Measurements from ENCODE around the gene BCL2L1.

The BCL2L1 gene

GRCh38 chr20:31694842-31695593 is 27.6 kb downstream of the BCL2L1 start:
- Histone ChIP-seq H2AFZ (ENCODE audit: low read depth, low read length) (no peak overlapping the region), H4K20me1 (ENCODE audit: insufficient read depth, low read length) (peaks cover 44% of the 10 kb centered on the region), H3K9ac (ENCODE audit: low read length) (no peak overlapping the region), H3K9me3 (ENCODE audit: insufficient read depth, low read length) (no peaks in the 10 kb centered on the region), H3K36me3 (replicated peaks; ENCODE audit: low read depth, low read length) (peaks cover 16% of the 10 kb centered on the region), H3K79me2 (ENCODE audit: low read length) (peaks cover 57% of the 10 kb centered on the region), H3K27me3 (ENCODE audit: low read depth, low read length) (no peaks in the 10 kb centered on the region), H3K4me2 (ENCODE audit: low read length) (no peak overlapping the region), H3K4me1 (ENCODE audit: low read length) (peaks cover 41% of the 10 kb centered on the region), H3K27ac (ENCODE audit: low read length) (no peak overlapping the region), H3K4me3 (ENCODE audit: low read length) (no peak overlapping the region)
- TF ChIP-seq CTCF (IDR thresholded peaks at IDR 0.05; ENCODE audit: low read depth, low read length) = no peak
- no peak for TF ChIP-seq EZH2phosphoT487 (IDR thresholded peaks at IDR 0.05; ENCODE audit: low read depth)

- Histone ChIP-seq H3K4me1 (ENCODE audit: low read length) (peaks cover 32% of the 10 kb centered on the region), H3K4me3 (ENCODE audit: low read length) (no peak overlapping the region), H3K27ac (ENCODE audit: low read length) (no peak overlapping the region), H3K36me3 (replicated peaks; ENCODE audit: low read depth, low read length) (peaks cover 19% of the 10 kb centered on the region), H3K79me2 (ENCODE audit: low read length) (peaks cover 55% of the 10 kb centered on the region), H3K27me3 (ENCODE audit: low read depth, low read length) (no peaks in the 10 kb centered on the region), H4K20me1 (ENCODE audit: insufficient read depth, low read length) (peaks cover 36% of the 10 kb centered on the region), H3K9me3 (ENCODE audit: insufficient read depth, low read length) (no peaks in the 10 kb centered on the region), H3K4me2 (ENCODE audit: low read length) (no peak overlapping the region), H3K9ac (ENCODE audit: low read length) (no peak overlapping the region), H2AFZ (ENCODE audit: low read depth, low read length) (no peak overlapping the region)
- TF ChIP-seq CTCF (IDR thresholded peaks at IDR 0.05; ENCODE audit: low read depth, low read length) (no peak), EZH2phosphoT487 (IDR thresholded peaks at IDR 0.05; ENCODE audit: low read depth) (no peak)
These were observed 28.5 kb downstream of the BCL2L1 start for GRCh38 chr20:31693987-31694661.

GRCh38 chr20:31693402-31693801 is 29.3 kb downstream of the BCL2L1 start:
- Histone ChIP-seq H3K27ac (ENCODE audit: low read length) (no peak overlapping the region), H2AFZ (ENCODE audit: low read depth, low read length) (no peak overlapping the region), H3K4me3 (ENCODE audit: low read length) (no peak overlapping the region), H3K27me3 (ENCODE audit: low read depth, low read length) (no peaks in the 10 kb centered on the region), H3K9me3 (ENCODE audit: insufficient read depth, low read length) (no peaks in the 10 kb centered on the region), H3K36me3 (replicated peaks; ENCODE audit: low read depth, low read length) (peaks cover 24% of the 10 kb centered on the region), H3K79me2 (ENCODE audit: low read length) (peaks cover 54% of the 10 kb centered on the region), H4K20me1 (ENCODE audit: insufficient read depth, low read length) (peaks cover 31% of the 10 kb centered on the region), H3K4me1 (ENCODE audit: low read length) (peaks cover 25% of the 10 kb centered on the region), H3K4me2 (ENCODE audit: low read length) (no peak overlapping the region), H3K9ac (ENCODE audit: low read length) (no peak overlapping the region)
- TF ChIP-seq EZH2phosphoT487 (IDR thresholded peaks at IDR 0.05; ENCODE audit: low read depth) (no peak), CTCF (IDR thresholded peaks at IDR 0.05; ENCODE audit: low read depth, low read length) (0 out of 2 replicates have a peak, but pooled peaks have one; percentile 4)

- Histone ChIP-seq H3K79me2 (ENCODE audit: low read length) (peaks cover 53% of the 10 kb centered on the region), H4K20me1 (ENCODE audit: insufficient read depth, low read length) (peaks cover 31% of the 10 kb centered on the region), H3K9ac (ENCODE audit: low read length) (no peak overlapping the region), H3K9me3 (ENCODE audit: insufficient read depth, low read length) (no peaks in the 10 kb centered on the region), H2AFZ (ENCODE audit: low read depth, low read length) (no peak overlapping the region), H3K4me1 (ENCODE audit: low read length) (peaks cover 27% of the 10 kb centered on the region), H3K4me3 (ENCODE audit: low read length) (no peak overlapping the region), H3K27ac (ENCODE audit: low read length) (peak overlapping the region; percentile 53), H3K36me3 (replicated peaks; ENCODE audit: low read depth, low read length) (peaks cover 27% of the 10 kb centered on the region), H3K4me2 (ENCODE audit: low read length) (peak overlapping the region; percentile 42), H3K27me3 (ENCODE audit: low read depth, low read length) (no peaks in the 10 kb centered on the region)
- TF ChIP-seq EZH2phosphoT487 (IDR thresholded peaks at IDR 0.05; ENCODE audit: low read depth) (no peak), CTCF (IDR thresholded peaks at IDR 0.05; ENCODE audit: low read depth, low read length) (no peak)
These were observed 30.9 kb downstream of the BCL2L1 start for GRCh38 chr20:31691646-31692275.

All from OCI-LY3 (cell line).